Sigmoid colon (tissue), 4 donors: ENCODE measurements around the gene CERS5.

ENCODE experiments used
- EP300 ChIP-seq, 4 donors: sonication (generic); formaldehyde crosslinking; IDR thresholded peaks; one replicate each; pipeline ENCODE4 v1.6.1; 2017; ENCODE audit warnings: antibody characterized with exemption in 4 of 4
- POLR2A ChIP-seq, 2 donors: fragments of 450-650 bp; IDR thresholded peaks; one replicate each; pipeline ENCODE4 v1.6.1; 2016; ENCODE audit warnings: antibody characterized with exemption in 2 of 2, mild to moderate bottlenecking in 2 of 2, moderate library complexity in 2 of 2
- POLR2AphosphoS5 ChIP-seq, 4 donors: sonication (generic); formaldehyde crosslinking; IDR thresholded peaks; one replicate each; pipeline ENCODE4 v1.6.1; 2017; ENCODE audit warnings: antibody characterized with exemption in 4 of 4
- TF ChIP-seq, protein P1 (sequence below), 4 experiments: fragments of 450-650 bp in 3 of 4; fragments of 200-600 bp in 1 of 4; IDR thresholded peaks; one replicate each; pipeline ENCODE4 v1.5.1; 2016 to 2019; ENCODE audit warnings: antibody characterized with exemption in 4 of 4, mild to moderate bottlenecking in 3 of 4, moderate library complexity in 2 of 4

- TF ChIP-seq, protein P1, sequence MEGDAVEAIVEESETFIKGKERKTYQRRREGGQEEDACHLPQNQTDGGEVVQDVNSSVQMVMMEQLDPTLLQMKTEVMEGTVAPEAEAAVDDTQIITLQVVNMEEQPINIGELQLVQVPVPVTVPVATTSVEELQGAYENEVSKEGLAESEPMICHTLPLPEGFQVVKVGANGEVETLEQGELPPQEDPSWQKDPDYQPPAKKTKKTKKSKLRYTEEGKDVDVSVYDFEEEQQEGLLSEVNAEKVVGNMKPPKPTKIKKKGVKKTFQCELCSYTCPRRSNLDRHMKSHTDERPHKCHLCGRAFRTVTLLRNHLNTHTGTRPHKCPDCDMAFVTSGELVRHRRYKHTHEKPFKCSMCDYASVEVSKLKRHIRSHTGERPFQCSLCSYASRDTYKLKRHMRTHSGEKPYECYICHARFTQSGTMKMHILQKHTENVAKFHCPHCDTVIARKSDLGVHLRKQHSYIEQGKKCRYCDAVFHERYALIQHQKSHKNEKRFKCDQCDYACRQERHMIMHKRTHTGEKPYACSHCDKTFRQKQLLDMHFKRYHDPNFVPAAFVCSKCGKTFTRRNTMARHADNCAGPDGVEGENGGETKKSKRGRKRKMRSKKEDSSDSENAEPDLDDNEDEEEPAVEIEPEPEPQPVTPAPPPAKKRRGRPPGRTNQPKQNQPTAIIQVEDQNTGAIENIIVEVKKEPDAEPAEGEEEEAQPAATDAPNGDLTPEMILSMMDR (IDR thresholded peaks at IDR 0.05) = no peak
- TF ChIP-seq EP300 (IDR thresholded peaks at IDR 0.05) (no peak), POLR2AphosphoS5 (IDR thresholded peaks at IDR 0.05) (no peak), POLR2A (IDR thresholded peaks at IDR 0.05) (no peak)
Measured at GRCh38 chr12:50185301-50185895, 18.2 kb upstream of the CERS5 start.
